Measurements from ENCODE around the gene ATAD3B. TPM values are rescaled to one million over a fixed set of nuclear protein-coding genes. Genes with fewer than 3 reads are reported as not detected.

Gene ATAD3B
- total and polyA plus RNA-seq, 2 donors (not counting 3 experiments of a cell fraction or from before 2014, with no cell fraction given) = 20.5 to 48.2 TPM

DNA sequence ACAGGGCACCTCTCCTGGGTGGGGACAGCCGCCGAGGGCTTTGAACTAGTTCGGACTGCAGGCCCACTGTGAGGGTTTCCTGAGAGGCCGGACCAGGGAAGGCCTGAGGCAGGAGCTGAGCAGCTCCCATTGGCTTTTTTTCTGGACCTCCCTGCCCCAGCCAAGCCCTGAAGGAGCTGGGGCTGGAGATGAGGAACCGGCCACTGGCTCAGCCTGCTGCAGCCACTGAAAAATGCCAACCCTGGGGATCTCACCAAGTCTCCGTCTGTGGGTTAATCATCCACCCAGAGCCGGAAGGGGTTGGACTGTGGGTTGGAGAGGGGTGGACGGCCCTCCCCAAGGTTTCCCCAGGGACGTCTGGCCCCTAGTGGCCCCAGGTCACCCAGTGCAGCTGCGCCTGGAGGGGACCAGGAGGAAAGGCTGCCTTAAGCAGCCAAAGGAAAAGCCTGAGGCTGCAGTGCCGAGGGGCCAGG lies 33.6 kb upstream of the ATAD3B start:
- ChIA-PET CTCF (interaction anchor here (1.4 to 4.4 kb wide), 3 partner anchors 10 to 35 kb away, joined by 4 to 23 read pairs (median 7); no protein-coding TSS in a partner anchor), POLR2A (no interaction called here)
- H3K9me3 ChIP-seq (replicated peaks; ENCODE audit: control insufficient read depth, insufficient read depth, low read length) = no peaks in the 10 kb centered on the region
- FAIRE-seq (no peak), DNase-seq (ENCODE audit: low read depth, low spot score) (no peak)
- no peak overlapping the region for H3K27ac ChIP-seq (ENCODE audit: insufficient read depth, low read depth, low read length)
- dilution Hi-C loops (cut with MboI; ENCODE audit: extremely low pct_ligation_motif_present, low sequenced_read_pairs) = no loop called here
- H3K27me3 ChIP-seq (ENCODE audit: control insufficient read depth in 2 of 2, insufficient read depth in 2 of 2, low read length in 2 of 2) = no peaks in the 10 kb centered on the region
- no peak overlapping the region for H3K4me3 ChIP-seq (replicated peaks in 1 of 3; ENCODE audit: insufficient read depth in 1 of 3, low read depth in 1 of 3, low read length in 3 of 3)
- H2AFZ ChIP-seq (ENCODE audit: low read depth, low read length) = no peak overlapping the region
- no peaks in the 10 kb centered on the region for H3K9me1 ChIP-seq (replicated peaks; ENCODE audit: control insufficient read depth, extremely low read depth, insufficient read depth, low read length)
- TF ChIP-seq MYC (IDR thresholded peaks at IDR 0.05; ENCODE audit: low read depth, low read length) (no peak), FOS (IDR thresholded peaks at IDR 0.05; ENCODE audit: borderline replicate concordance, insufficient read depth, low read length) (no peak), POLR2AphosphoS5 (IDR thresholded peaks at IDR 0.05; ENCODE audit: insufficient read depth, low read depth, low read length) (no peak), GATA2 (IDR thresholded peaks at IDR 0.05; ENCODE audit: insufficient read depth, insufficient read length, low read depth, low read length) (no peak), EZH2 (IDR thresholded peaks at IDR 0.05; ENCODE audit: borderline replicate concordance, low read depth, low read length, severe bottlenecking) (no peak), POLR2A (IDR thresholded peaks at IDR 0.05; ENCODE audit: low read depth, low read length) (no peak), JUN (IDR thresholded peaks at IDR 0.05; ENCODE audit: borderline replicate concordance, insufficient read depth, insufficient read length, low read depth) (no peak)
- TF ChIP-seq, protein P1, sequence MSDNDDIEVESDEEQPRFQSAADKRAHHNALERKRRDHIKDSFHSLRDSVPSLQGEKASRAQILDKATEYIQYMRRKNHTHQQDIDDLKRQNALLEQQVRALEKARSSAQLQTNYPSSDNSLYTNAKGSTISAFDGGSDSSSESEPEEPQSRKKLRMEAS (IDR thresholded peaks at IDR 0.05; ENCODE audit: insufficient read depth, insufficient read length) = no peak
- TF ChIP-seq, protein P2, sequence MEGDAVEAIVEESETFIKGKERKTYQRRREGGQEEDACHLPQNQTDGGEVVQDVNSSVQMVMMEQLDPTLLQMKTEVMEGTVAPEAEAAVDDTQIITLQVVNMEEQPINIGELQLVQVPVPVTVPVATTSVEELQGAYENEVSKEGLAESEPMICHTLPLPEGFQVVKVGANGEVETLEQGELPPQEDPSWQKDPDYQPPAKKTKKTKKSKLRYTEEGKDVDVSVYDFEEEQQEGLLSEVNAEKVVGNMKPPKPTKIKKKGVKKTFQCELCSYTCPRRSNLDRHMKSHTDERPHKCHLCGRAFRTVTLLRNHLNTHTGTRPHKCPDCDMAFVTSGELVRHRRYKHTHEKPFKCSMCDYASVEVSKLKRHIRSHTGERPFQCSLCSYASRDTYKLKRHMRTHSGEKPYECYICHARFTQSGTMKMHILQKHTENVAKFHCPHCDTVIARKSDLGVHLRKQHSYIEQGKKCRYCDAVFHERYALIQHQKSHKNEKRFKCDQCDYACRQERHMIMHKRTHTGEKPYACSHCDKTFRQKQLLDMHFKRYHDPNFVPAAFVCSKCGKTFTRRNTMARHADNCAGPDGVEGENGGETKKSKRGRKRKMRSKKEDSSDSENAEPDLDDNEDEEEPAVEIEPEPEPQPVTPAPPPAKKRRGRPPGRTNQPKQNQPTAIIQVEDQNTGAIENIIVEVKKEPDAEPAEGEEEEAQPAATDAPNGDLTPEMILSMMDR (IDR thresholded peaks at IDR 0.05; ENCODE audit: extremely low read depth in 1 of 2, insufficient read depth in 1 of 2, low read depth in 1 of 2, low read length in 2 of 2) = no peak
- no peaks in the 10 kb centered on the region for H3K36me3 ChIP-seq (ENCODE audit: control insufficient read depth in 2 of 2, extremely low read depth in 1 of 2, insufficient read depth in 2 of 2, low read length in 2 of 2)
- no peaks in the 10 kb centered on the region for H3K79me2 ChIP-seq (ENCODE audit: control insufficient read depth, insufficient read depth, low read length)
- no peak overlapping the region for H3K4me2 ChIP-seq (ENCODE audit: insufficient read depth, low read length)
- peaks cover 13% of the 10 kb centered on the region for H3K4me1 ChIP-seq (ENCODE audit: control insufficient read depth, extremely low read depth, insufficient read depth, low read length)
- no peaks in the 10 kb centered on the region for H4K20me1 ChIP-seq (replicated peaks; ENCODE audit: control insufficient read depth, extremely low read depth, insufficient read depth, low read length)
- intact Hi-C loops (cut with micrococcal nuclease) = no loop called here
- no TSS peak for BruUV-seq (replicated peaks)
- H3K9ac ChIP-seq (replicated peaks; ENCODE audit: extremely low read depth, insufficient read depth, low read length) = no peak overlapping the region
